Liver (tissue), 3 donors: Measurements from ENCODE around the gene SESTD1.
"Not testable (repeated sequence)": the region's sequence is repeated elsewhere in the genome, so short reads cannot be mapped to it uniquely, and the experiment has no call there.

ENCODE experiments used
- CTCF ChIP-seq: fragments of 150-350 bp; IDR thresholded peaks from 2 replicates; pipeline ENCODE4 v1.5.1; 2017; ENCODE audit warnings: improper control_type of control experiment, low read depth, low read length; ENCODE audit not compliant: missing input control
- HNF4A ChIP-seq, 2 donors: conservative IDR thresholded peaks; 2 replicates each; pipeline ENCODE4 v1.6.1; 2016; ENCODE audit warnings: antibody characterized with exemption in 2 of 2, mild to moderate bottlenecking in 2 of 2
- SP1 ChIP-seq: IDR thresholded peaks from 2 replicates; pipeline ENCODE4 v1.6.1; 2018; ENCODE audit warnings: antibody characterized with exemption, mild to moderate bottlenecking
- donor health status: healthy.
- donor health status: healthy.

- TF ChIP-seq CTCF; HNF4A (conservative IDR thresholded peaks at IDR 0.05); SP1: not testable (repeated sequence)
Observed at GRCh38 chr2:179092912-179093311, 171.7 kb downstream of the SESTD1 start.
